Endothelial cell of hepatic sinusoid (primary cell): ENCODE measurements around the gene USF1.
"Not testable (repeated sequence)": the region's sequence is repeated elsewhere in the genome, so short reads cannot be mapped to it uniquely, and the experiment has no call there.

ENCODE experiments used
- in situ Hi-C: cut with HindIII; loops from 2 replicates; pipeline ENCODE4 v1.10.0; 2017; ENCODE audit warnings: low sequenced_read_pairs

Gene USF1

GRCh38 chr1:161048949-161049722 is 3.4 kb upstream of the USF1 start:
- in situ Hi-C loops: loop anchor here (5.0 kb wide), 1 partner anchor 78 kb away; no protein-coding TSS in a partner anchor

GRCh38 chr1:161047436-161048420 is 2.0 kb upstream of the USF1 start:
- in situ Hi-C loops: loop anchor here (5.0 kb wide), 1 partner anchor 80 kb away; no protein-coding TSS in a partner anchor

DNA sequence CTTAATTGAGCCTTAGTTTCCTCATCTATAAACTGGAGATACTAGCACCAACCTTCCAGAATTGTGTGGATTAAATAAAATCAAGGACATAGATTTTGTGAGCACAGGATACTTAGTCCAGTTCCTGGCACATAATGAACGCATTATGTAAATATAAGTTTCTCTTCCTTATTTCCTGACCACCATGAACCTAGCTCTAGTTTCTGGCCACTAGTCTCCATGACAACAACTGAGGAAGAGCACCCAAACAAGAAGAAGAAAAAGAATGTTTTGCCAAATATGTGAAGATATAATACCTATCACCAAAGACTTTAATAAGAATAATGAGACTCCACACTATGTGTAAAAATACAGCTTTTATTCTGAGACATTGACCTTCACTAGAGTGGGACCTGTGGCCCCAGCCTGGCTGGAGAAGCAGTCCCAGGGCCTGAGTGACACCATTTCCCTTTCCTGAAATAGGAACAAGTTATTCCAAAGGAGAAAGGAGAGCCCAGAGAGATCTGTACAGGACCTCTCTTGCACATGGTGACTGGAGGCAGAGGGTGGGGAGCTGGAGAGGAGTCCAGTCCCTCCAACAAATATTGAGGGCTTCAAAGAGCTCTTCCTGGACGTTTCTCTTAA is 940 bp upstream of the USF1 start:
- in situ Hi-C loops: loop anchor here (5.0 kb wide), 1 partner anchor 81 kb away; no protein-coding TSS in a partner anchor

DNA sequence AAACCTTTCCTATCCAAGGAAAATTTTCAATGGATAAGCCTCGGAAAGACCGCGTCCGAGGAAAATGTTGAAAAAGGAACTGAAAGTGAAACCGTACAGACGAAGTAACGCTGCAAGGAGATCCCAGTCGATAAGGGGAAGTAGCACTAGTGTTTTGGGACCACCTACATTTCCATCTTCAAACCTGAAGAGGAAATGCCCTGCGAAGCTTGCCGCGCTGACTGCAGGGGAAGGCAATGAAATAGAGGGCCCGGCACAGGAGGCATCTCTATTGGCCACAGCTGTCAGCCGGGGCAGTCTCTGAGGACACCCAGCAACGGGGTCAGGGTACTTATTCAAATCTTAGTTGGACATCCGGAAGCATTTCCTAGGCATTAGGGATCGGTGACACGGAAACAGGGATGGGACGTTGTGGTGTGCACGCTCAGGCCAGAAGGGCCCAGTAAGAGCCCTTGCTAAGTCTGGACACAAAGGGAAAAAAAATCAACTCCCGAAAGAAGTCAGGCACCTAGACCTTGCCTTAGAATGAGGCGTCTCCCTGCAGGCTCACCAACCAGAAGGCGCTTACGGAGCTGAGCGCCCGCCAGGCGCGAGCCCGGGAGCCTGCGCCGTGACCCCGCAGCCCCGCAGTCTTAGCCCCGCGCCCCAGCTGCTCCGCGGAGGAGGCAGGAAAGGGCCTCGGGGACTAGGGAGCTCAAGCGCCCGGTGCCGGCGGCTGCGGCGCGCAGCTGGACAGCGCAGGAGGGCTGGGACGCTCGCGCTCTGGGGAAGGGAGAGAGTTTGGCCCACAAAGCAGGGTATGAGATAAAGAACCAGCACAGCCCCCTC is 655 bp downstream of the USF1 start:
- in situ Hi-C loops: loop anchor here (5.0 kb wide), 2 partner anchors 47 to 82 kb away; no protein-coding TSS in a partner anchor

DNA sequence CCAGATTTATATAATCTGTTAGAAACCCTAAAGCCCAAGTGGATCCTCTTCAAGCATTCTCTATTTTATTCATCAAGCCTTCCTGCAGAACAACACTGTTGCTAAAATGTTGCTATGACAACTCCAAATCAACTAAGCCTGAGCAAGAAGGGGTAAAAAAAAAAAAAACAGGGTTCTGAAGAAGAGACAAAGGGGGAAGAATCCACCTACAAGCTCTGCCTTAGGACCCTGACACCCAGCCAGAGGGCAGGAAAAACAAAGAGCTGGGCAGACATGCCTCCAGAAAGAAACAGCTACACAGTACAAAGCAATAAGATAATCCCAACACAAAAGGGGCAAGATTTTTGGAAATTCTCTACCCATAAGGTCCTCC is 1.3 kb downstream of the USF1 start:
- in situ Hi-C loops: loop anchor here (5.0 kb wide), 1 partner anchor 48 kb away; no protein-coding TSS in a partner anchor

DNA sequence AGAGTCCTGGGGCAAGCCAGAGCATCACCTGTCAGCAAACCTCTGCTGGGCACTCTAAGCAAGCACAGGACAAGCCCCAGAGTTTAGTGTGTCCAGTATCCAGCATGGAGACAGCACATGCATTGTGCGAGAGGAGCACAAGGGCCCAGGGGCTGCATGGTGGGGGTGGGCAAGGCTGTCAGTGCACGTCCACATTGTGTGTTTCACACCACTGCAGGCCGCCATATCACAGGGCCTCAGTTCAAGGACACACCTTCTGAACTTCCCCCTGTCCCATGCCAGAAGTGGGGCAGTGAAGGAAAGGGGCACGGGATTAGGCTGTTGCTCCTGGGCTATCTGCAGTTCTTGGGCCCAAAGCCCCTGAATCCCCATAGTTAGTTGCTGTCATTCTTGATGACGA is 6.2 kb downstream of the USF1 start:
- in situ Hi-C loops: no loop called here

- in situ Hi-C loops: no loop called here
These were observed 6.6 kb downstream of the USF1 start for GRCh38 chr1:161039154-161039545.

- in situ Hi-C loops: no loop called here
These were observed 7.1 kb downstream of the USF1 start, which contains the start of gene TSTD1 for GRCh38 chr1:161038523-161039153. TSTD1 (minus strand) TSS chr1:161038964; CDS start chr1:161038889, 75 bp downstream.

GRCh38 chr1:161037661-161038522 is 7.9 kb downstream of the USF1 start:
- in situ Hi-C loops: no loop called here

- in situ Hi-C loops: no loop called here
These were observed 12.0 kb downstream of the USF1 start for GRCh38 chr1:161033751-161034150.

- in situ Hi-C loops: no loop called here
These were observed 13.4 kb downstream of the USF1 start for GRCh38 chr1:161032409-161032808.

DNA sequence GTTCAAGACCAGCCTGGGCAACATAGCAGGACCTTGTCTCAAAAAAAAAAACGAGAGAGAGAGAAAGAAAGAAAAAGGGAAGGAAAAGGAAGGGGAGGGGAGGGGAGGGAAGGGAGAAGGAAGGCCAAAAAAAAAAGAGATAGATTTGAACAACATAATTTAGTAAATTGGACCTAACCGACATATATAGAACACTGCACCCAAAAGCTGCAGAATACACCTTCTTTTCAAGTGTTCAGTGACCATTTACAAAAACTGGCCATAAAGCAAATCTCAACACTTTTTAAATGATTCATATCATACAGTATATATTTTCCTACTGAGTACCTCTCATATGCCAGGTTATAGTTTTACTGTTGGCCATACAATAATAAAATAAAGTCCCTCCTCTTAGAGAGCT is 13.9 kb downstream of the USF1 start:
- in situ Hi-C loops: no loop called here

GRCh38 chr1:161029466-161029865 is 16.3 kb downstream of the USF1 start:
- in situ Hi-C loops: not testable (repeated sequence)

GRCh38 chr1:161026954-161027353 is 18.8 kb downstream of the USF1 start:
- in situ Hi-C loops: not testable (repeated sequence)

- in situ Hi-C loops: not testable (repeated sequence)
These were observed 23.3 kb downstream of the USF1 start for GRCh38 chr1:161022432-161022831.

- in situ Hi-C loops: no loop called here
These were observed 23.8 kb downstream of the USF1 start for GRCh38 chr1:161021970-161022353.

DNA sequence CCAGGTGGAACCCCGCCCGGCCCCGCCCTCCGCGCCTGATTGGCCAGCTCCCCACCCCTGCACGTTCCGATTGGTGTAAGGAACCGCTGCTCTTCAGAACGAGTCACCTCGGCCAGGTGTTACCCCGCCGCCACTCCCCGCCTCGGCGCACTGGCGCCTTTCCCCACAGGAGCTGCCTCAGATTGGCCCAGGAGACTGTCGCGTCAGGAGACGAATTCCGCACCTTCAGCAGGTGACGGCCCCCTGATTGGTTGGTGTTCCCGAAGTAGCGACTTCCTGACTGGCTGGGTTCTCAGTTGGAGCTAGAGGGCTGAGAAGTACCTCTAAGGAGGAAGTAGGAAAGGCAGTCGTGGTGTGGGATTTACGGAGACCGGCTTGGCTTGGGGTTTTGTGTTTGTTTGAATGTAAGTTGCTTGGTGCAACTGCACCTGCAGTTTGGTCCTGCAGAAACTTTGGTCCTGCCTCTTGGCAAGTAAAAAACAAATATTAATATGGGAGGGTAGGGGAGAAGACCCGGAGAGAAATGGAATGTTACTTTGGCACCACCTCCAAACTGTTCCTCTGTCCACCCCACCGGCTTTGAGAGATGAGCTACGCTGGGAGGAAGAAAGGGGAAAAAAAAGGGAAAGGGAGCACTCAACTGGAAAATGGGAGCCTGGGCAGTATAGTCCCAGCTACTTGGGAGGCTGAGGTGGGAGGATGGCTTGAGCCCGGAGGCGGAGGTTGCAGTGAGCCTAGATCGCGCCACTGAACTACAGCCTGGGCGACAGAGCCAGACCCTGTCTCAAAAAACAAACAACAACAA is 24.4 kb downstream of the USF1 start:
- in situ Hi-C loops: no loop called here
